GM19035 (cell line): ENCODE data around the gene CDKN1B.
A peak's percentile ranks its signal among the peaks of the same experiment; 100 is the strongest.
"Not testable (repeated sequence)": the region's sequence is repeated elsewhere in the genome, so short reads cannot be mapped to it uniquely, and the experiment has no call there.

Experiments used
- ATAC-seq: cut with Tn5 transposase; IDR thresholded peaks from one replicate; pipeline ENCODE4 v1.9.1; 2021; ENCODE audit not compliant: unreplicated experiment

CDKN1B gene

GRCh38 chr12:12723681-12724420 lies 6.7 kb downstream of the CDKN1B start:
- ATAC-seq, result no peak

- ATAC-seq, result no peak
Measured at GRCh38 chr12:12724421-12725085, 7.4 kb downstream of the CDKN1B start.

GRCh38 chr12:12725086-12725955 lies 8.2 kb downstream of the CDKN1B start:
- ATAC-seq, result peak; percentile 54

GRCh38 chr12:12725956-12726554 lies 8.9 kb downstream of the CDKN1B start:
- no peak for ATAC-seq

GRCh38 chr12:12726555-12727093 lies 9.5 kb downstream of the CDKN1B start:
- no peak for ATAC-seq

- ATAC-seq, result no peak
Measured at GRCh38 chr12:12731178-12731577, 14.0 kb downstream of the CDKN1B start.

GRCh38 chr12:12731785-12732184 lies 14.6 kb downstream of the CDKN1B start:
- no peak for ATAC-seq

GRCh38 chr12:12733118-12733517 lies 15.9 kb downstream of the CDKN1B start:
- no peak for ATAC-seq

GRCh38 chr12:12734054-12734453 lies 16.9 kb downstream of the CDKN1B start:
- ATAC-seq, result no peak

GRCh38 chr12:12734561-12735071 lies 17.4 kb downstream of the CDKN1B start:
- no peak for ATAC-seq

GRCh38 chr12:12735301-12735700 lies 18.1 kb downstream of the CDKN1B start:
- no peak for ATAC-seq

- peak; percentile 78 for ATAC-seq
Measured at GRCh38 chr12:12736759-12737676, 19.9 kb downstream of the CDKN1B start.

GRCh38 chr12:12738152-12738551 lies 21.0 kb downstream of the CDKN1B start:
- ATAC-seq, result not testable (repeated sequence)

- ATAC-seq, result no peak
Measured at GRCh38 chr12:12741660-12742059, 24.5 kb downstream of the CDKN1B start.

- ATAC-seq, result no peak
Measured at GRCh38 chr12:12744546-12745305, 27.6 kb downstream of the CDKN1B start.

GRCh38 chr12:12745576-12746211 lies 28.5 kb downstream of the CDKN1B start:
- no peak for ATAC-seq

- no peak for ATAC-seq
Measured at GRCh38 chr12:12747278-12747677, 30.1 kb downstream of the CDKN1B start.

- ATAC-seq, result no peak
Measured at GRCh38 chr12:12748044-12748443, 30.9 kb downstream of the CDKN1B start.
